Hypothalamus (tissue), 51 donors: ENCODE data around the gene PRKCZ.

ENCODE experiments used
- DNase-seq, 51 donors: peaks; one replicate each; lab custom pipeline; 2025; lab: John Stamatoyannopoulos, UW

PRKCZ gene

GRCh38 chr1:2231532-2232254 is 181.5 kb downstream of the PRKCZ start:
- peak in 38 of 51 donors; percentile 21 to 74 (median 56) for DNase-seq

GRCh38 chr1:2232255-2232915 is 182.2 kb downstream of the PRKCZ start:
- DNase-seq = no peak

GRCh38 chr1:2232916-2233438 is 182.8 kb downstream of the PRKCZ start:
- no peak for DNase-seq

- no peak for DNase-seq
Measured at GRCh38 chr1:2233468-2233867, 183.3 kb downstream of the PRKCZ start.

DNA sequence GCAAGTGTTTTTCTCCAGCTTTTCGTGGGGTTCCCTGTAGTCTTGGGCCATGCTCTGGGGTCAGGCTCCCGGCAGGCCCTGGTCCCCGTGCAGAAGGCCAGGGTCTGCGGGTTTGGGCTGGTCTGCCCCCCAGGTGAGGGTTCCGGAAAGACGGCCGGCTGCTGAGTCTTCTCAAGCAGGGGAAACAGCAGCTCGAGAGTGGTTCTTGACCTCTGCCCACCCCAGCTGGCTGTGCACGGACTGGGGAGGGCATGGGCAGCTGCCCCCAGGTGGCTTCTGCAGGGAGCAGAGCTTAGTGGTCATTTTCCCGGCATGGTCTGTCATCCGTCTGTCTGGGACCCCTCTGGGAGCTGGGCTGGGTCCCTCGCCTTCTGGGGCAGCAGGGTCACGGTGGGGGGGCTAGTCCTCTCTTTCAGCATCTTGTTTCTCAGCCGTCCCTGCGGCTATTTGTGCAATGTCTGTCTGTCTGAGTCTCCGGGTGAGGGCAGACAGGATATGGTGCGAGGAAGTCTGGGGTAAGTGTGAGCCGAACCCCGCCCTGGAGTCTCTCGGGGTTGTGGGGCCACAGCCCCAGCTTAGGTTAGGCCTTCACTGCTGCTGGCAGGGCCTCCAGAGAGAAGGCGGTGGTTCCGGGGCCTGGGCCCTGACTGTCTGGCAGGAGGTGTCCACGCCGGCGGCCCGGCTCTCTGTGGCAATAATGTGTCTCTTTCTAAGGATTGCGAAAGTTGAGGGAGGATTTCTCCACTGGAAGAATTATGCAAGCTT is 184.0 kb downstream of the PRKCZ start:
- peak in 40 of 51 donors; percentile 18 to 82 (median 56) for DNase-seq

GRCh38 chr1:2234762-2235113 is 184.5 kb downstream of the PRKCZ start:
- DNase-seq = peak in 1 of 51 donors; percentile 43
